Measurements from ENCODE around the gene WNT2B.

DNA sequence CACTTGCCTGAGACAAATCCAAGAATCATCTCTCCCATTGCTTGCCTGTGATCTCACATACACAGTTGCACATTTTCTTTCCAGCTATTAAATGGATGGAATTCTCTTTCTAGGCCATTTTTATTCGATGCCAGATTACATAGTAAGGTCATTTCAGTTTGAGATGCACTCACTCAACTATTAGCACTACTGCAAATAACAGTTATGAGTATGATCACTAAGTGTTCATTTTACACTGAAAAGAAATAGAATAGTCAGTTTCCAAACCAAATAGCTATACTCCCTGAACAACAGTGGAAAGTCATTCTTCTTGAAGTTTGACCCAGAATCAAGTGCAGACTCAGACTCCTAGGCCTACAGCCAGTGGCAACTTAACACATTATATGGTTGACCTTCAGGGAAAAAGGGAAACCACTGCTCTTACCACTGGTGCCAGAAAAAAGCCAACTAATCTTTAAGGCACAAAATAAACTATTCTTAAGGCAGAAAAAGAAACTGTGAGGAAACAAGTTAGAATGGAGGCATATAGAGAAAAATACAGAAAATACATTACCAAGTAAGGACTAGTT is 31.5 kb downstream of the WNT2B start:
- TF ChIP-seq, protein P1, sequence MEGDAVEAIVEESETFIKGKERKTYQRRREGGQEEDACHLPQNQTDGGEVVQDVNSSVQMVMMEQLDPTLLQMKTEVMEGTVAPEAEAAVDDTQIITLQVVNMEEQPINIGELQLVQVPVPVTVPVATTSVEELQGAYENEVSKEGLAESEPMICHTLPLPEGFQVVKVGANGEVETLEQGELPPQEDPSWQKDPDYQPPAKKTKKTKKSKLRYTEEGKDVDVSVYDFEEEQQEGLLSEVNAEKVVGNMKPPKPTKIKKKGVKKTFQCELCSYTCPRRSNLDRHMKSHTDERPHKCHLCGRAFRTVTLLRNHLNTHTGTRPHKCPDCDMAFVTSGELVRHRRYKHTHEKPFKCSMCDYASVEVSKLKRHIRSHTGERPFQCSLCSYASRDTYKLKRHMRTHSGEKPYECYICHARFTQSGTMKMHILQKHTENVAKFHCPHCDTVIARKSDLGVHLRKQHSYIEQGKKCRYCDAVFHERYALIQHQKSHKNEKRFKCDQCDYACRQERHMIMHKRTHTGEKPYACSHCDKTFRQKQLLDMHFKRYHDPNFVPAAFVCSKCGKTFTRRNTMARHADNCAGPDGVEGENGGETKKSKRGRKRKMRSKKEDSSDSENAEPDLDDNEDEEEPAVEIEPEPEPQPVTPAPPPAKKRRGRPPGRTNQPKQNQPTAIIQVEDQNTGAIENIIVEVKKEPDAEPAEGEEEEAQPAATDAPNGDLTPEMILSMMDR (IDR thresholded peaks at IDR 0.05): no peak
- TF ChIP-seq POLR2A (IDR thresholded peaks at IDR 0.05): no peak

All from Peyer's patch (tissue), 4 donors.